ENCODE results near the gene MAP3K20. TPM values are rescaled to one million over a fixed set of nuclear protein-coding genes. Genes with fewer than 3 reads are reported as not detected.
A peak's percentile ranks its signal among the peaks of the same experiment; 100 is the strongest.
"Not testable (repeated sequence)": the region's sequence is repeated elsewhere in the genome, so short reads cannot be mapped to it uniquely, and the experiment has no call there.

MAP3K20 gene
- total and polyA plus RNA-seq, 9 donors = 38.6 to 127 (median 88.4) TPM

GRCh38 chr2:173091910-173092309, 16.3 kb downstream of the MAP3K20 start:
- intact Hi-C loops (cut with DNase I) = no loop called here
- no peak for DNase-seq
- WGBS, 3 donors = 89 to 93% (median 91%) methylated on average over 4 of the region's 4 CpGs
- no peaks in the 10 kb centered on the region for H3K27me3 ChIP-seq
- TF ChIP-seq CTCF (IDR thresholded peaks at IDR 0.05) = no peak
- no peak for TF ChIP-seq EP300 (IDR thresholded peaks at IDR 0.05)
- no peak for TF ChIP-seq POLR2A (IDR thresholded peaks at IDR 0.05)
- H3K4me1 ChIP-seq (ENCODE audit: insufficient read depth) = peaks cover 9% of the 10 kb centered on the region
- no peaks in the 10 kb centered on the region for H3K36me3 ChIP-seq
- H3K27ac ChIP-seq = peak overlapping the region in 1 of 2 donors; percentile 63
- no peaks in the 10 kb centered on the region for H3K9me3 ChIP-seq
- no peak overlapping the region for H3K4me3 ChIP-seq

GRCh38 chr2:173092844-173093402, 17.3 kb downstream of the MAP3K20 start:
- WGBS, 3 donors = 92 to 98% (median 96%) methylated on average over 3 of the region's 3 CpGs
- no peaks in the 10 kb centered on the region for H3K36me3 ChIP-seq
- H3K4me3 ChIP-seq = no peak overlapping the region
- no peaks in the 10 kb centered on the region for H3K27me3 ChIP-seq
- H3K9me3 ChIP-seq = no peaks in the 10 kb centered on the region
- TF ChIP-seq CTCF (IDR thresholded peaks at IDR 0.05) (no peak), EP300 (IDR thresholded peaks at IDR 0.05) (no peak), POLR2A (IDR thresholded peaks at IDR 0.05) (no peak)
- no peak for DNase-seq
- no peak overlapping the region for H3K27ac ChIP-seq
- H3K4me1 ChIP-seq (ENCODE audit: insufficient read depth) = peaks cover 9% of the 10 kb centered on the region
- intact Hi-C loops (cut with DNase I) = no loop called here

- H3K4me3 ChIP-seq; DNase-seq; H3K27me3 ChIP-seq; H3K36me3 ChIP-seq; H3K27ac ChIP-seq; H3K4me1 ChIP-seq (ENCODE audit: insufficient read depth); H3K9me3 ChIP-seq; intact Hi-C loops (cut with DNase I): not testable (repeated sequence)
- 83 to 92% (median 85%) methylated on average over 2 of the region's 2 CpGs for WGBS, 3 donors
Observed at GRCh38 chr2:173093617-173094016, 18.0 kb downstream of the MAP3K20 start.

GRCh38 chr2:173094731-173095130, 19.1 kb downstream of the MAP3K20 start:
- Histone ChIP-seq H3K36me3 (no peaks in the 10 kb centered on the region), H3K4me3 (no peak overlapping the region), H3K9me3 (no peaks in the 10 kb centered on the region), H3K27me3 (no peaks in the 10 kb centered on the region), H3K4me1 (ENCODE audit: insufficient read depth) (peaks cover 10% of the 10 kb centered on the region), H3K27ac (no peak overlapping the region)
- intact Hi-C loops (cut with DNase I) = no loop called here
- no peak for DNase-seq
- WGBS, 3 donors = 80 to 81% (median 81%) methylated on average over 1 of the region's 1 CpG
- TF ChIP-seq CTCF (IDR thresholded peaks at IDR 0.05) (no peak), POLR2A (IDR thresholded peaks at IDR 0.05) (no peak), EP300 (IDR thresholded peaks at IDR 0.05) (no peak)

- H3K36me3 ChIP-seq = no peaks in the 10 kb centered on the region
- no peak overlapping the region for H3K27ac ChIP-seq
- H3K27me3 ChIP-seq = no peaks in the 10 kb centered on the region
- intact Hi-C loops (cut with DNase I) = no loop called here
- H3K4me3 ChIP-seq = no peak overlapping the region
- peaks cover 8% of the 10 kb centered on the region for H3K4me1 ChIP-seq (ENCODE audit: insufficient read depth)
- H3K9me3 ChIP-seq = no peaks in the 10 kb centered on the region
- 93 to 96% (median 94%) methylated on average over 1 of the region's 1 CpG for WGBS, 3 donors
- TF ChIP-seq EP300 (IDR thresholded peaks at IDR 0.05) (no peak), POLR2A (IDR thresholded peaks at IDR 0.05) (no peak), CTCF (IDR thresholded peaks at IDR 0.05) (no peak)
- DNase-seq = no peak
Observed at GRCh38 chr2:173095356-173095755, 19.7 kb downstream of the MAP3K20 start.
